SK-N-SH (cell line): ENCODE data around the gene CLIC4. TPM values are rescaled to one million over a fixed set of nuclear protein-coding genes. Genes with fewer than 3 reads are reported as not detected.

Experiments
- CTCF ChIA-PET: fragments of 300-600, 350-600 bp; formaldehyde crosslinking; extraction: SDS; loops from one replicate; lab custom pipeline; 2021; lab: Yijun Ruan, JAX
- POLR2A ChIA-PET: fragments of 350-600 bp; sonication (Branson Sonifier 250); formaldehyde crosslinking; extraction: SDS; loops from one replicate; lab custom pipeline; 2020; ENCODE audit warnings: antibody characterized with exemption, inconsistent platforms; lab: Yijun Ruan, JAX
- DNase-seq: peaks from one replicate; pipeline ENCODE4 v3.0.0; 2012
- H2AFZ ChIP-seq: fragments of 200-600 bp; sonication (generic); 2 replicates; pipeline ENCODE4 v1.8.1; 2016; ENCODE audit warnings: antibody characterized with exemption, mild to moderate bottlenecking, low read depth
- H3F3A ChIP-seq: fragments of 200-600 bp; sonication (generic); replicated peaks from 2 replicates; pipeline ENCODE3; 2016; ENCODE audit warnings: antibody characterized with exemption, mild to moderate bottlenecking; ENCODE audit not compliant: insufficient read depth
- H3K27ac ChIP-seq, 2 experiments: fragments of 200-500 bp in 1 of 2; fragments of 200-600 bp in 1 of 2; sonication (Bioruptor generic) in 1 of 2; sonication (generic), shearing (Covaris generic) in 1 of 2; 2 replicates each; pipeline versions ENCODE4 v1.5.1 to v1.6.1; 2014 to 2016; ENCODE audit warnings: low read depth in 2 of 2, inconsistent platforms in 1 of 2, low read length in 1 of 2, mild to moderate bottlenecking in 1 of 2, mixed read lengths in 1 of 2
- H3K27me3 ChIP-seq: fragments of 200-600 bp; sonication (generic), shearing (Covaris generic); 2 replicates; pipeline ENCODE4 v1.6.1; 2016; ENCODE audit warnings: mixed run types; ENCODE audit not compliant: insufficient read depth
- H3K36me3 ChIP-seq, 2 experiments: fragments of 200-500 bp in 1 of 2; fragments of 200-600 bp in 1 of 2; sonication (Bioruptor generic) in 1 of 2; sonication (generic) in 1 of 2; replicated peaks in 1 of 2; 2 replicates each; pipeline versions ENCODE3 to v1.5.1; 2014 to 2016; ENCODE audit warnings: low read length in 1 of 2, mild to moderate bottlenecking in 1 of 2; ENCODE audit not compliant: insufficient read depth in 2 of 2, control insufficient read depth in 1 of 2
- H3K4me1 ChIP-seq, 2 experiments: fragments of 200-500 bp in 1 of 2; fragments of 200-600 bp in 1 of 2; sonication (Bioruptor generic) in 1 of 2; sonication (generic), shearing (Covaris generic) in 1 of 2; 2 replicates each; pipeline versions ENCODE4 v1.5.1 to v1.6.1; 2014 to 2016; ENCODE audit warnings: low read depth in 1 of 2, low read length in 1 of 2, mixed run types in 1 of 2; ENCODE audit not compliant: insufficient read depth in 2 of 2, control insufficient read depth in 1 of 2
- H3K4me2 ChIP-seq: fragments of 200-600 bp; sonication (generic), shearing (Covaris generic); 2 replicates; pipeline ENCODE4 v1.6.1; 2017; ENCODE audit warnings: mixed run types
- H3K4me3 ChIP-seq, 2 experiments: fragments of 200-500 bp in 1 of 2; fragments of 200-600 bp in 1 of 2; sonication (Bioruptor generic) in 1 of 2; sonication (generic), shearing (Covaris generic) in 1 of 2; 2 replicates each; pipeline versions ENCODE4 v1.5.1 to v1.8.1; 2014 to 2016; ENCODE audit warnings: low read depth in 2 of 2, inconsistent platforms in 1 of 2, low read length in 1 of 2, mild to moderate bottlenecking in 1 of 2, mixed read lengths in 1 of 2, moderate library complexity in 1 of 2
- H3K79me2 ChIP-seq: fragments of 200-600 bp; sonication (generic); 2 replicates; pipeline ENCODE4 v1.8.1; 2017; ENCODE audit warnings: mild to moderate bottlenecking; ENCODE audit not compliant: insufficient read depth
- H3K9ac ChIP-seq: fragments of 200-600 bp; sonication (generic); 2 replicates; pipeline ENCODE4 v1.6.1; 2017; ENCODE audit warnings: mixed run types
- H3K9me2 ChIP-seq: fragments of 200-600 bp; sonication (generic); 2 replicates; pipeline ENCODE4 v1.6.1; 2017; ENCODE audit warnings: mixed run types
- H3K9me3 ChIP-seq: fragments of 200-600 bp; sonication (generic); 2 replicates; pipeline ENCODE4 v1.6.1; 2017; ENCODE audit warnings: mixed run types, mild to moderate bottlenecking, moderate library complexity
- H4K20me1 ChIP-seq: fragments of 200-600 bp; sonication (generic); 2 replicates; pipeline ENCODE4 v1.6.1; 2017; ENCODE audit warnings: mild to moderate bottlenecking, mixed run types; ENCODE audit not compliant: insufficient read depth
- ELF1 ChIP-seq: IDR thresholded peaks from 2 replicates; pipeline ENCODE4 v1.4.0; 2012
- EP300 ChIP-seq, 2 experiments: IDR thresholded peaks; 2 replicates each; pipeline versions ENCODE4 v1.4.0 to v1.6.1; 2012; ENCODE audit warnings: borderline replicate concordance in 1 of 2, low read depth in 1 of 2, low read length in 1 of 2
- EZH2phosphoT487 ChIP-seq: fragments of 200-600 bp; sonication (generic); IDR thresholded peaks from 2 replicates; pipeline ENCODE4 v1.6.1; 2017; ENCODE audit warnings: low read depth, mixed run types, mild to moderate bottlenecking, antibody characterized with exemption, moderate library complexity, borderline replicate concordance
- FOSL2 ChIP-seq: IDR thresholded peaks from 2 replicates; pipeline ENCODE4 v1.4.0; 2012; ENCODE audit warnings: low read depth, mild to moderate bottlenecking, moderate library complexity, borderline replicate concordance
- FOXJ3 ChIP-seq: sonication (generic); formaldehyde crosslinking; IDR thresholded peaks from 2 replicates; pipeline ENCODE4 v1.5.1; 2020; ENCODE audit warnings: mild to moderate bottlenecking, missing genetic modification reagents
- FOXM1 ChIP-seq: IDR thresholded peaks from 2 replicates; pipeline ENCODE4 v1.4.0; 2012; ENCODE audit warnings: low read depth, mild to moderate bottlenecking
- JUND ChIP-seq: IDR thresholded peaks from 2 replicates; pipeline ENCODE4 v1.4.0; 2012
- MAX ChIP-seq: IDR thresholded peaks from 2 replicates; pipeline ENCODE4 v1.4.0; 2012; ENCODE audit warnings: low read depth
- MEF2A ChIP-seq: IDR thresholded peaks from 2 replicates; pipeline ENCODE4 v1.4.0; 2012; ENCODE audit warnings: low read depth, borderline replicate concordance
- NFIC ChIP-seq: IDR thresholded peaks from 2 replicates; pipeline ENCODE4 v1.4.0; 2012; ENCODE audit warnings: borderline replicate concordance
- PBX3 ChIP-seq: IDR thresholded peaks from 2 replicates; pipeline ENCODE4; 2012
- POLR2AphosphoS5 ChIP-seq: IDR thresholded peaks from 2 replicates; pipeline ENCODE4 v1.6.1; 2012; ENCODE audit warnings: low read depth, low read length
- RCOR1 ChIP-seq: fragments of 150-350 bp; IDR thresholded peaks from 2 replicates; pipeline ENCODE4 v1.6.1; 2017; ENCODE audit warnings: antibody characterized with exemption, low read length
- RFX5 ChIP-seq: IDR thresholded peaks from 2 replicates; pipeline ENCODE4 v1.6.1; 2012; ENCODE audit warnings: mild to moderate bottlenecking, improper control_type of control experiment, low read length
- TAF1 ChIP-seq: IDR thresholded peaks from 2 replicates; pipeline ENCODE4 v1.6.1; 2012; ENCODE audit warnings: low read depth, mild to moderate bottlenecking, low read length, moderate library complexity, borderline replicate concordance
- TCF12 ChIP-seq: IDR thresholded peaks from 2 replicates; pipeline ENCODE4 v1.4.0; 2012
- TEAD4 ChIP-seq: IDR thresholded peaks from 2 replicates; pipeline ENCODE4 v1.4.0; 2012; ENCODE audit warnings: mild to moderate bottlenecking, borderline replicate concordance; ENCODE audit not compliant: insufficient read depth
- USF2 ChIP-seq: fragments of 150-350 bp; IDR thresholded peaks from 2 replicates; pipeline ENCODE4 v1.6.1; 2017; ENCODE audit warnings: antibody characterized with exemption, low read length, low read depth, borderline replicate concordance
- WGBS: methylation state at CpG from one replicate; pipeline ENCODE4 v1.1.6; 2017; ENCODE audit warnings: low lambda C conversion rate; 5-methylcytosine and 5-hydroxymethylcytosine counted together
- polyA plus RNA-seq, 3 experiments: library from polyadenylated mRNA; depleted of rRNA; stranded (reverse); fragments of >200 nt; gene quantifications; 2 replicates each; pipeline ENCODE4 v1.2.3, GENCODE V29; 2012

Gene CLIC4
- polyA plus RNA-seq, 1 of the 3 experiments (the other 2 are of a cell fraction): 66.4 TPM

- H3K9me3 ChIP-seq: no peaks in the 10 kb centered on the region
- H3K4me3 ChIP-seq: no peak overlapping the region
- CTCF ChIA-PET: interaction anchor here (0.9 kb wide), 1 partner anchor 491 kb away, joined by 4 read pairs; no protein-coding TSS in a partner anchor
- peaks cover 9% of the 10 kb centered on the region for H3F3A ChIP-seq
- no peaks in the 10 kb centered on the region for H4K20me1 ChIP-seq
- H3K79me2 ChIP-seq: no peaks in the 10 kb centered on the region
- no peak overlapping the region for H3K4me2 ChIP-seq
- no peak for DNase-seq
- no peaks in the 10 kb centered on the region for H3K27me3 ChIP-seq
- H2AFZ ChIP-seq: no peak overlapping the region
- no peaks in the 10 kb centered on the region for H3K36me3 ChIP-seq
- TF ChIP-seq FOSL2 (peak; percentile 52; the same call in 1 of the 2 replicates), MEF2A (no peak), TCF12 (0 out of 2 replicates have a peak, but pooled peaks have one; percentile 15), TEAD4 (peak; percentile 38; the same call in 1 of the 2 replicates), JUND (peak; percentile 24; the same call in 1 of the 2 replicates), ELF1 (no peak)
- no peak overlapping the region for H3K9ac ChIP-seq
- WGBS: 79% methylated on average over 4 of the region's 4 CpGs
- POLR2A ChIA-PET: no interaction called here
- no peaks in the 10 kb centered on the region for H3K9me2 ChIP-seq
- H3K4me1 ChIP-seq: peaks cover 0 to 5% of the 10 kb centered on the region in 2 experiments; a peak in 1 of 4 replicates
- H3K27ac ChIP-seq: no peak overlapping the region
These were observed 32.1 kb upstream of the CLIC4 start for GRCh38 chr1:24713176-24713575.

- no peak overlapping the region for H3K27ac ChIP-seq
- ChIA-PET POLR2A (no interaction called here), CTCF (interaction anchor here (0.9 kb wide), 1 partner anchor 491 kb away, joined by 4 read pairs; no protein-coding TSS in a partner anchor)
- H4K20me1 ChIP-seq: no peaks in the 10 kb centered on the region
- peaks cover 9% of the 10 kb centered on the region for H3F3A ChIP-seq
- H3K4me2 ChIP-seq: no peak overlapping the region
- H3K27me3 ChIP-seq: no peaks in the 10 kb centered on the region
- no peak overlapping the region for H3K4me3 ChIP-seq
- TF ChIP-seq JUND (no peak), MAX (no peak), FOXM1 (no peak), EP300 (IDR thresholded peaks at IDR 0.05; ENCODE audit: borderline replicate concordance in 1 of 2, low read depth in 1 of 2, low read length in 1 of 2) (no peak), ELF1 (no peak), POLR2AphosphoS5 (no peak), FOSL2 (no peak), RCOR1 (no peak), USF2 (no peak), RFX5 (no peak), TCF12 (no peak), TAF1 (no peak), PBX3 (no peak), EZH2phosphoT487 (no peak), NFIC (no peak), FOXJ3 (no peak)
- TF ChIP-seq, all 33 proteins: peak for 0
- 83% methylated on average over 5 of the region's 5 CpGs for WGBS
- Histone ChIP-seq H3K9me2 (no peaks in the 10 kb centered on the region), H3K9me3 (no peaks in the 10 kb centered on the region), H3K9ac (no peak overlapping the region), H2AFZ (no peak overlapping the region), H3K79me2 (no peaks in the 10 kb centered on the region), H3K36me3 (no peaks in the 10 kb centered on the region), H3K4me1 (peaks cover 0 to 5% of the 10 kb centered on the region in 2 experiments; a peak in 1 of 4 replicates)
- no peak for DNase-seq
These were observed 31.5 kb upstream of the CLIC4 start for GRCh38 chr1:24713736-24714135.
